Raji (cell line): Measurements from ENCODE around the gene FBXL13.

ENCODE experiments used
- POLR2A ChIP-seq: IDR thresholded peaks from 2 replicates; pipeline ENCODE4 v1.6.1; 2011; ENCODE audit warnings: low read depth, low read length, control low read depth; ENCODE audit not compliant: insufficient read depth

The FBXL13 gene

GRCh38 chr7:103048833-103049232, 25.8 kb downstream of the FBXL13 start:
- TF ChIP-seq POLR2A = no peak

GRCh38 chr7:103037476-103037822, 37.1 kb downstream of the FBXL13 start:
- no peak for TF ChIP-seq POLR2A

GRCh38 chr7:103031781-103032180, 42.8 kb downstream of the FBXL13 start:
- no peak for TF ChIP-seq POLR2A

GRCh38 chr7:103031024-103031423, 43.6 kb downstream of the FBXL13 start:
- TF ChIP-seq POLR2A = no peak

- no peak for TF ChIP-seq POLR2A
These were observed 49.3 kb downstream of the FBXL13 start for GRCh38 chr7:103025341-103025740.

- no peak for TF ChIP-seq POLR2A
These were observed 62.9 kb downstream of the FBXL13 start for GRCh38 chr7:103011650-103012049.

GRCh38 chr7:103010211-103010610, 64.4 kb downstream of the FBXL13 start:
- TF ChIP-seq POLR2A = no peak

- TF ChIP-seq POLR2A = no peak
These were observed 65.0 kb downstream of the FBXL13 start for GRCh38 chr7:103009466-103010185.

GRCh38 chr7:103003004-103003403, 71.6 kb downstream of the FBXL13 start:
- TF ChIP-seq POLR2A = no peak

GRCh38 chr7:103001210-103001609, 73.4 kb downstream of the FBXL13 start:
- no peak for TF ChIP-seq POLR2A

GRCh38 chr7:102996957-102997356, 77.6 kb downstream of the FBXL13 start:
- TF ChIP-seq POLR2A = no peak

- TF ChIP-seq POLR2A = no peak
These were observed 80.0 kb downstream of the FBXL13 start for GRCh38 chr7:102994567-102994966.

- TF ChIP-seq POLR2A = no peak
These were observed 80.9 kb downstream of the FBXL13 start for GRCh38 chr7:102993718-102994029.

- no peak for TF ChIP-seq POLR2A
These were observed 81.5 kb downstream of the FBXL13 start for GRCh38 chr7:102992938-102993717.

GRCh38 chr7:102992509-102992937, 82.1 kb downstream of the FBXL13 start:
- no peak for TF ChIP-seq POLR2A

- no peak for TF ChIP-seq POLR2A
These were observed 82.9 kb downstream of the FBXL13 start for GRCh38 chr7:102991540-102992214.
